ENCODE data around the gene CD44.

The CD44 gene

DNA sequence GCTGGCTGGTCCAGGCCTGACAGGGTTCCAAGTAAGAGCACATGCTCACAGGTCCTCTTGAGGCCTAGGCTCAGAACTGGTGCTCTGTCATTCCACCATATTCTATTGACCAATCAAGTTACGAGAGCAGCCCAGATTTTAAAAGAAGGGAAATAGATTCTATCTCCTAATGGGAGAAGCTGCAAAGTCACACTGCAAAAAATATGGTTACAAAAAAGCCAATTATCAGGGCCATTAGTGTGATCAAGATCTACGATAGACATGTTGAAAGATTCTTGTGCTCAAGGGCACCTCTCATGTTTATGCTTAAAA is 96.1 kb downstream of the CD44 start:
- no peak for DNase-seq
- Histone ChIP-seq H3K4me3 (ENCODE audit: low read depth, low read length) (no peak overlapping the region), H3K36me3 (no peaks in the 10 kb centered on the region), H3K27me3 (no peaks in the 10 kb centered on the region), H3K4me1 (no peaks in the 10 kb centered on the region; the same call in 1 of the 2 replicates), H3K9me3 (no peaks in the 10 kb centered on the region)
- TF ChIP-seq, protein P1, sequence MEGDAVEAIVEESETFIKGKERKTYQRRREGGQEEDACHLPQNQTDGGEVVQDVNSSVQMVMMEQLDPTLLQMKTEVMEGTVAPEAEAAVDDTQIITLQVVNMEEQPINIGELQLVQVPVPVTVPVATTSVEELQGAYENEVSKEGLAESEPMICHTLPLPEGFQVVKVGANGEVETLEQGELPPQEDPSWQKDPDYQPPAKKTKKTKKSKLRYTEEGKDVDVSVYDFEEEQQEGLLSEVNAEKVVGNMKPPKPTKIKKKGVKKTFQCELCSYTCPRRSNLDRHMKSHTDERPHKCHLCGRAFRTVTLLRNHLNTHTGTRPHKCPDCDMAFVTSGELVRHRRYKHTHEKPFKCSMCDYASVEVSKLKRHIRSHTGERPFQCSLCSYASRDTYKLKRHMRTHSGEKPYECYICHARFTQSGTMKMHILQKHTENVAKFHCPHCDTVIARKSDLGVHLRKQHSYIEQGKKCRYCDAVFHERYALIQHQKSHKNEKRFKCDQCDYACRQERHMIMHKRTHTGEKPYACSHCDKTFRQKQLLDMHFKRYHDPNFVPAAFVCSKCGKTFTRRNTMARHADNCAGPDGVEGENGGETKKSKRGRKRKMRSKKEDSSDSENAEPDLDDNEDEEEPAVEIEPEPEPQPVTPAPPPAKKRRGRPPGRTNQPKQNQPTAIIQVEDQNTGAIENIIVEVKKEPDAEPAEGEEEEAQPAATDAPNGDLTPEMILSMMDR (IDR thresholded peaks at IDR 0.05; ENCODE audit: low read depth, low read length) = no peak

DNA sequence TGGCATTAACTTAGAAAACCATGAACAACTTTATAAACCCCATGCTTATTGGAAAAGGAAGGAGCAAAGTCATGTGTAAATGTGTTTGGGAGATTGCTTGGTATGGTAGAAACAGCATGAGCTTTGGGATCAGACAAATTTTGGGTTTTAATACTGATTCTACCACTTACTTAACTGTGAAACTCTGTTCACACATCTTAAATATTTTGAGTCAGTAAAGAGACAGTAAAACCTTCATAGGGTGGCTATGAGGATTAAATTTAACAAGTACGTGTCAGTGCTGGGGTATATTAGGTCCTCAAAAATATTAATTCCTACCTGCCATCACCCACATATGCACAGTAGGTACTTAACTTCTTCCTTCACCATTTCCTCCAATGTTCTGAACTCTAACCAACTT is 96.5 kb downstream of the CD44 start:
- Histone ChIP-seq H3K4me1 (no peaks in the 10 kb centered on the region; the same call in 1 of the 2 replicates), H3K27me3 (no peaks in the 10 kb centered on the region), H3K4me3 (ENCODE audit: low read depth, low read length) (no peak overlapping the region), H3K9me3 (no peaks in the 10 kb centered on the region), H3K36me3 (no peaks in the 10 kb centered on the region)
- TF ChIP-seq, protein P1 (IDR thresholded peaks at IDR 0.05; ENCODE audit: low read depth, low read length) = no peak
- no peak for DNase-seq

DNA sequence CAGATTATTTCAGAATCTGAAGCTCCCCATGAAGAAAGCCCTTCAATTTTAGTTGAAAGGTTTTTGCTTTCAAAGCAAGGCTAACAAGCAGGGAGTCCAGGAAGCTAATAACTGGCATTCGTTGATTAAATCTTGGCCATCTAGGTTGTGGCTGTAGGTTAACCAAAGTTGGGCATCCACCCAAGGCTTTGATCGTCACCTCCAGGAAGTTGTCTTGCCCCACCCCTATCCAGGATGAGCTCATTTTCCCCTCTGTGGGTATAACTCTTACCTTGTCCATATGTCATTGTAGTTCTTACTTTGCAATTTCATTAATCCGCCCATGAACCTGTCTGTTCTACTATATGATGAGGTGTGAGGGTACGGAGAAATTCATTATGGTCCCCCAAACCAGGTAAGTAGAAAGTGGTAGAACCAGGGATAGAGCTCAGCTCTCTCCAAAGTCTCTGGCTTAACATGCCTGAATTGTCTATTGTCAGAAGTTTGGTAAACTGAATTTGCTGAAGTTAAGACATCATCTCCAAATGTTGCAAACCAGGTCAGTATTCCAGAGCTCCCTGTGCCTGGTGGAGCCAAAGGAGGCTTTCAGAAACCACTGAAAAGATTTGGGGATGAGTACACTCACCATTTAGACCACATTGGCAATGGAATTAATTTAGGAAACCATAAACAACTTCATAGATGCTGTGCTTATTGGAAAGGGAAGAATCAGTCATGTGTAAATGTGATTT is 97.1 kb downstream of the CD44 start:
- no peak overlapping the region for H3K4me3 ChIP-seq (ENCODE audit: low read depth, low read length)
- H3K36me3 ChIP-seq = no peaks in the 10 kb centered on the region
- no peak for DNase-seq
- H3K27me3 ChIP-seq = no peaks in the 10 kb centered on the region
- no peaks in the 10 kb centered on the region; the same call in 1 of the 2 replicates for H3K4me1 ChIP-seq
- TF ChIP-seq, protein P1 (IDR thresholded peaks at IDR 0.05; ENCODE audit: low read depth, low read length) = no peak
- no peaks in the 10 kb centered on the region for H3K9me3 ChIP-seq

DNA sequence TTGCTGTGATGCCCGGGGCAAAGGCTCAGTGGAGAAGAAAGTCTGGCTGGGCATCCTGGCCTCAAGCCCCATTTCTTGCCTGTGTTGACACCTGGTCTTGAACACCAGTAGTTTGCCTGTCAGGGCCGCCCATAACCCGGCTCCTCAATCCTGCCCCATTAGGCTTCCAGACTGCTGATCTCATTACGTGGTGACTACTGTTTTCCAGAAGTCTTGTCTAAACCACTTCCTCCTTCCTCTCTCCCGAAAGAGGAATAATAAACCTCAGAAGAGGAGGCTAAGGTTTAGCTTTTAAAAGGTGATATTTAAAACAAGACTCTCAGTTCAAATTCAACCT is 97.7 kb downstream of the CD44 start:
- DNase-seq = no peak
- no peak overlapping the region for H3K4me3 ChIP-seq (ENCODE audit: low read depth, low read length)

DNA sequence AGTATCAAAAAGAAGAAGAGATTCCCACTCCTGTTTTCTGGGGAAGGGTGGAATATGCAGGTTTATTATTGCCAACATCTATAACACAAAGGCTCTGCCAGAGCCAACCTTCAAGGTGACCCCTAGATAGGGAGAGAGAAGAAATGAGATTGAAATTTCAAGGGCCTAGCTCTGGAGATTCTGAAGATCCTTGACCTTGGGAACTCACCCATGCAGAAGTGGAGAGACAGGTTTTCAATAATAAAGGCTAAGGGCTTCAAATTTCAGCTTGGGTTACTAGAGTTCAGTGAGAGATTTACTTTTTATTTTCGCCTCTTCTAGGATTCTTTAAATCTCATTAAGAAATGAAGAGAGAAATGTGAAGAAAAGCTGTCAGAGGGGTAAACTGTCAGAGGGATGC is 98.4 kb downstream of the CD44 start:
- no peaks in the 10 kb centered on the region; the same call in 1 of the 2 replicates for H3K4me1 ChIP-seq
- H3K9me3 ChIP-seq = no peaks in the 10 kb centered on the region
- H3K36me3 ChIP-seq = no peaks in the 10 kb centered on the region
- DNase-seq = no peak
- TF ChIP-seq, protein P1 (IDR thresholded peaks at IDR 0.05; ENCODE audit: low read depth, low read length) = no peak
- H3K27me3 ChIP-seq = no peaks in the 10 kb centered on the region
- H3K4me3 ChIP-seq (ENCODE audit: low read depth, low read length) = no peak overlapping the region

More for the DNA sequence above, 97.7 kb downstream of the CD44 start:
- Histone ChIP-seq H3K36me3 (no peaks in the 10 kb centered on the region), H3K9me3 (no peaks in the 10 kb centered on the region), H3K4me1 (no peaks in the 10 kb centered on the region; the same call in 1 of the 2 replicates), H3K27me3 (no peaks in the 10 kb centered on the region)
- TF ChIP-seq, protein P1 (IDR thresholded peaks at IDR 0.05; ENCODE audit: low read depth, low read length) = no peak

DNA sequence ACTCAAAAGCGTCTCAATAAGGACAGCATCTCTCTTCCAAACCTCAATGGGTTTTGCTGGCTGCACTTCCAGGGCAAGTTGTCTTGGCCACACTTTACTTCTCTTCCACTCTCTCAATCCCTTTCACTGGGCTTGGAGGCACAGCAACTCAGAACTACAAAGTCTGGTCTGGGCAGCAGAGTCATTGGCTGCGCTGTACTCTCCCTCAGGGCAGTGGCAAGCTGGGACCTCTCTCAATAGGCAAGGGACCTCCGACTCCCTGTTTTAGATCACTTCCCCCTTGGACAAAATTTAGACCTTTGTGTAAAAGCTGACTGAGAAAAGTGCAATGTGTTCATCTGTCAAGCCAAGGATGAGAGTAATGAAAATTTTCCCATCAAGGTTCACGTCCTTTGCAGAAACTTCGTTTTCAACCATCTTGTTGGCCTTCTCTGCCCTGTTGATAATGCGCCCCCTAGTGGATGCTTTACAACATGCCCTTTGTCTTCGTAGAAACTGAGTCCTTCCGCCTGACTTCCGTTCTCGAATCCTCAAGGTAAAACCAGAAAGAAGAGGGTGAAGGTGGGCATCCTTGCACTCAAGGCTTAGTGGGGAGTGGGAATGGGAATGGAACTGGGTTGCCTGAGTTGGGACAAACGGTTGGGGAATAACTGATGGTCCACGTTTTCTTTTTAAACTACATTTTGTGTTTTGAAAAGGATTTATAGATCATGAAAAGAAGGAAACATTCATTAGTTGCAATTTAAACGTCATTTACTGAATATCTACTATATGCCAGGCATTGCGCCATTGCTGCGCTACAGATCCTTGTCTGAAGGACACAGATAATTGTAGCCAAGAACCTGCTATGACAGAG is 99.1 kb downstream of the CD44 start:
- TF ChIP-seq, protein P1 (IDR thresholded peaks at IDR 0.05; ENCODE audit: low read depth, low read length) = peak; percentile 75
- H3K36me3 ChIP-seq = no peaks in the 10 kb centered on the region
- no peaks in the 10 kb centered on the region; the same call in 1 of the 2 replicates for H3K4me1 ChIP-seq
- H3K9me3 ChIP-seq = no peaks in the 10 kb centered on the region
- DNase-seq = peak; percentile 64
- peak overlapping the region; percentile 23; the same call in 1 of the 2 replicates for H3K4me3 ChIP-seq (ENCODE audit: low read depth, low read length)
- H3K27me3 ChIP-seq = no peaks in the 10 kb centered on the region
